NCI-H2196 (cell line): Measurements from ENCODE around the gene PEX19.

Source experiments
- DNase-seq: peaks from one replicate; lab custom pipeline; 2025; ENCODE audit not compliant: unreplicated experiment; lab: John Stamatoyannopoulos, UW

The PEX19 gene

GRCh38 chr1:160239582-160240299 is 45.2 kb downstream of the PEX19 start:
- no peak for DNase-seq

DNA sequence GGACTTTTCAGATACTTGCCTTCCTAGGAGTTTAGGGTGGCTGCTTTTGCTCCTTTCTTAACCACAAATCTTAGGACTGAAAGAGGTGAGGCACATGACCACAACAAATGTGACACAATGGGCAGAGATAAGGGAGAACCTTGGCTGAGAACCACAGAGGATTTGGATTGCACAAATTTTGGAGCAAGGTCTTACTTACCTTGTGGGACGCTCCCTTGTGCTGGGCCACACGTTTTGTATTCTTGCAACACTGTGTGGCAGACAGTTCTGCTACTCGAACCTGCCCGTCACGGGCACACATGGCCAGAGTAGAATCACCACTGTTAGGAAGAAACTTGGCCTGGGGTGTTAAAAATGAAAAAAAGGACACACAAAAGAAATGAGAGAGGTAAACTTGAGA is 46.5 kb downstream of the PEX19 start:
- no peak for DNase-seq

GRCh38 chr1:160237558-160237957 is 47.4 kb downstream of the PEX19 start:
- no peak for DNase-seq

- no peak for DNase-seq
Observed at GRCh38 chr1:160236806-160237205, 48.1 kb downstream of the PEX19 start.

DNA sequence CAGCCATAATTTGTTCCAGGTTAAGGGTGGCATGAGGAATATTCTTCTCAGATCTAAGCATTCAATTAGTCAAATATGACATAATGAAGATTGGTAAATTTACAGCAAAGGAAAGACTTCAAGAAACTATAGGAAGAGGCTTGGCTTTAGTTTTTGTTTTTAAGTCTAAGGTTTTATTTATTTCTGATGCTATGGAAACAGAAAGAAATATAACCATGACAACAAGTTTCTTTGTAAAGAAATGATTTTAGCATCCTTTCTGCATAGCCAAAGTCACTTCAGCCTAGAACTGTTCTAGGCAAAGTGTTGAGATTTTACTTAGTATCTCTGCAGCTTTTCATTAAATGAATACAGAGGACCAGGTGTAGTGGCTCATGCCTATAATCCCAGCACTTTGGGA is 52.0 kb downstream of the PEX19 start:
- no peak for DNase-seq

DNA sequence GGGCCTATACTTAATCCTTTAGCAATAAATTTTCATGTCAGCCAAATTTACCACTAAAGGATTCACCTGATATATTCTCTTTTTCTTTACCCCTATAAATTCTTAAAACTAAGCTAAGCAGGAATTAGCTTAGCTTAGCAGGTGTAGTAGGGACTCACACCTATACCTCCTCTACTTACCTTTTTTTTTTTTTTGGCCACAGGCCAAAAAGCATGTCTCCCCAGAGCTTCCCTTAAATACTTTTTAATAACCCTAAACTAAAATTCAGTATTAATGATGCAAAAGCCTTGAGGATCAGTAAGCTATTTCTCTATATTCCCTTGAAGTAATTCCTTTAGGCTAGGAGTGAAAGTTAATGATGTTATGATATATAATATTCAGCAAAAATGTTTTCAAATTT is 56.5 kb downstream of the PEX19 start:
- DNase-seq: no peak

DNA sequence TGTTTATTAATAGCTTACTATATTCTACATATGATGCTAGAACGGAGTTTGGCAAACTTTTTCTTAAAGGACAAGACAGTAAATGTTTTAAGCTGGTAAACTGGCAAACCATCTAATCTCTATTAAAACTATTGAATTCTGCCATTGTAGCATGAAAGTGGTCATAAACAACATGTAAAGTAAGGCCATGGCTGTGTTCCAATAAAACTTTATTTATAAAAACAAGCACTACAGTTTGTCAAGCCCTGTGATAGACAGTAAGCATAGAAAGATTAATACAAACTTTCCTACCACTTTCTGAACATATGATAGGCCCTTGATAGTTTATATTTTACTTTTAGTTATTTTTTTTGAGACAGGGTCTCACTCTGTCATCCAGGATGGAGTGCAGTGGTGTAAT is 57.4 kb downstream of the PEX19 start:
- DNase-seq: no peak

- DNase-seq: no peak
Observed at GRCh38 chr1:160227034-160227433, 57.9 kb downstream of the PEX19 start.
